ENCODE measurements around the gene ALK. TPM values are rescaled to one million over a fixed set of nuclear protein-coding genes. Genes with fewer than 3 reads are reported as not detected.

ALK gene
- total and polyA plus RNA-seq, 2 donors (not counting 1 experiment from before 2014, with no cell fraction given), result not detected

DNA sequence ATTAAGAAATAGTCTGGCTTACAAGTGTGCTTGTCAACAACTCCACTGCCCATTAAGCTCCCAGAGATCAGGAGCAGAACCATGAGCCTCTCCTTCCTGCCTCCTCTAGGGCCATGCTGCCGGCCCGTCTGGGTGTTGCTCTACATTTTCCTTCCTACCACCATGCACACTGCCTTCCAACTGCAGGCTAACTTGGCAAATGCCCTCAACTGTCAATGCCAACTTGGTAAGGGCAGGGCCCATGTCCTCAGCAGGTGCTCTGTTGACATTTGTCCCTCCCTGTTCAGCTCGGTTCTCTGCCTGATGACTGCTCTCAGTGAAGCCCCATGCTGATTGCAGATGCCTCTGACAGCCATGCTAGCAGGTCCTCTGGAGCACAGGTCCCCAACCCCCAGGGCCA, 345.2 kb downstream of the ALK start:
- H3K9me3 ChIP-seq (ENCODE audit: control extremely low read depth in 1 of 3, control insufficient read depth in 2 of 3, insufficient read depth in 1 of 3, low read length in 2 of 3), result peaks cover 0 to under 1% (median 0%) of the 10 kb centered on the region in 3 donors
- DNase-seq, result no peak
- no peak overlapping the region for H3K4me3 Mint-ChIP-seq
- CTCF ChIA-PET, result no interaction called here
- no peaks in the 10 kb centered on the region for H3K4me1 Mint-ChIP-seq
- H3K4me2 ChIP-seq (replicated peaks; ENCODE audit: low read depth, low read length, poor library complexity, severe bottlenecking), result no peak overlapping the region
- H3K9me3 Mint-ChIP-seq (ENCODE audit: insufficient read depth), result no peaks in the 10 kb centered on the region
- H3K9ac ChIP-seq (ENCODE audit: low read length), result no peak overlapping the region
- H3K27ac ChIP-seq (ENCODE audit: low read length in 2 of 2), result no peak overlapping the region
- H3K79me2 ChIP-seq (ENCODE audit: control insufficient read depth, insufficient read depth, low read length), result no peaks in the 10 kb centered on the region
- H3K27me3 Mint-ChIP-seq, result no peaks in the 10 kb centered on the region
- POLR2A ChIA-PET, result no interaction called here
- H3K36me3 ChIP-seq (replicated peaks in 1 of 2; ENCODE audit: control extremely low read depth in 1 of 2, control insufficient read depth in 1 of 2, extremely low read depth in 1 of 2, insufficient read depth in 2 of 2, low read length in 1 of 2), result no peaks in the 10 kb centered on the region
- H2AFZ ChIP-seq (ENCODE audit: insufficient read depth, low read depth, low read length, poor library complexity, severe bottlenecking), result no peak overlapping the region
- no peak overlapping the region for H3K4me3 ChIP-seq (ENCODE audit: control extremely low read depth in 1 of 5, extremely low read depth in 1 of 5, insufficient read depth in 1 of 5, low read depth in 2 of 5, low read length in 4 of 5)
- 91% methylated on average over 3 of the region's 3 CpGs for WGBS (ENCODE audit: insufficient coverage)
- H3K4me1 ChIP-seq (ENCODE audit: control insufficient read depth in 2 of 2, insufficient read depth in 2 of 2, low read length in 2 of 2), result no peaks in the 10 kb centered on the region
- no peak for ATAC-seq (ENCODE audit: low read depth)
- intact Hi-C loops (cut with micrococcal nuclease), result no loop called here
- no peak overlapping the region for H3K27ac Mint-ChIP-seq
- H4K20me1 ChIP-seq (ENCODE audit: control insufficient read depth, insufficient read depth, low read length, poor library complexity, severe bottlenecking), result no peaks in the 10 kb centered on the region
- H3K27me3 ChIP-seq (replicated peaks in 1 of 4; ENCODE audit: control extremely low read depth in 1 of 4, control insufficient read depth in 3 of 4, insufficient read depth in 4 of 4, low read length in 3 of 4), result no peaks in the 10 kb centered on the region
- TF ChIP-seq EZH2 (IDR thresholded peaks at IDR 0.05; ENCODE audit: borderline replicate concordance, insufficient read depth, low read depth, low read length, poor library complexity, severe bottlenecking), result no peak
- TF ChIP-seq, protein P1, sequence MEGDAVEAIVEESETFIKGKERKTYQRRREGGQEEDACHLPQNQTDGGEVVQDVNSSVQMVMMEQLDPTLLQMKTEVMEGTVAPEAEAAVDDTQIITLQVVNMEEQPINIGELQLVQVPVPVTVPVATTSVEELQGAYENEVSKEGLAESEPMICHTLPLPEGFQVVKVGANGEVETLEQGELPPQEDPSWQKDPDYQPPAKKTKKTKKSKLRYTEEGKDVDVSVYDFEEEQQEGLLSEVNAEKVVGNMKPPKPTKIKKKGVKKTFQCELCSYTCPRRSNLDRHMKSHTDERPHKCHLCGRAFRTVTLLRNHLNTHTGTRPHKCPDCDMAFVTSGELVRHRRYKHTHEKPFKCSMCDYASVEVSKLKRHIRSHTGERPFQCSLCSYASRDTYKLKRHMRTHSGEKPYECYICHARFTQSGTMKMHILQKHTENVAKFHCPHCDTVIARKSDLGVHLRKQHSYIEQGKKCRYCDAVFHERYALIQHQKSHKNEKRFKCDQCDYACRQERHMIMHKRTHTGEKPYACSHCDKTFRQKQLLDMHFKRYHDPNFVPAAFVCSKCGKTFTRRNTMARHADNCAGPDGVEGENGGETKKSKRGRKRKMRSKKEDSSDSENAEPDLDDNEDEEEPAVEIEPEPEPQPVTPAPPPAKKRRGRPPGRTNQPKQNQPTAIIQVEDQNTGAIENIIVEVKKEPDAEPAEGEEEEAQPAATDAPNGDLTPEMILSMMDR (IDR thresholded peaks at IDR 0.05), result no peak

DNA sequence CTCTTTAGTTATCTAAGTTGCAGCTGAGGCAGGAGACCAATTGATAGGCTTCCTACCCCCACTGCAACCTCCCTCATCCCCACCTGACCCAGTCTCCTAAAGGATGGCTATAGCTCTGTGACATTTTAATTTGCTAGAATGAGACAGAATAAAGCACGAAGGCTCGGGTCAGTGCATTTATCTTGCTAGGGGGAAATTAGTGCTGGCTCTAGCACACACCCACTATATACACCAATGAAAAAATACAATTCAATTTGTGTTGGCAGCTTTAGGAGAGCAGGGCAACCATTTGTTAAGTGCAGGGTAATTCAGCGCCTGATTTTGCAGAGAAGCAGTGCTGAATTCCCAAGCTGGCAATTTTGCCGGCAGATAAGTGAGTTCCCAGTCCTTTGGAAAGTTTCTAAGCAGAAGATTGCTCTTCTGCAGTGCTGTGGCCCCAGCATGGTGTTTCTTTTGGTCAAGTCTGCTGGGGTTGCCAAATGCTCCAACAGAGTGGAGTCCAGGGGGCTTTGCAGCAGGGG, 346.0 kb downstream of the ALK start:
- TF ChIP-seq EZH2 (IDR thresholded peaks at IDR 0.05; ENCODE audit: borderline replicate concordance, insufficient read depth, low read depth, low read length, poor library complexity, severe bottlenecking), result no peak
- TF ChIP-seq, protein P1 (IDR thresholded peaks at IDR 0.05), result no peak
- H3K36me3 ChIP-seq (replicated peaks in 1 of 2; ENCODE audit: control extremely low read depth in 1 of 2, control insufficient read depth in 1 of 2, extremely low read depth in 1 of 2, insufficient read depth in 2 of 2, low read length in 1 of 2), result no peaks in the 10 kb centered on the region
- H3K4me1 Mint-ChIP-seq, result no peaks in the 10 kb centered on the region
- H3K9me3 Mint-ChIP-seq (ENCODE audit: insufficient read depth), result no peaks in the 10 kb centered on the region
- H3K9ac ChIP-seq (ENCODE audit: low read length), result no peak overlapping the region
- no peak for ATAC-seq (ENCODE audit: low read depth)
- no peaks in the 10 kb centered on the region for H3K4me1 ChIP-seq (ENCODE audit: control insufficient read depth in 2 of 2, insufficient read depth in 2 of 2, low read length in 2 of 2)
- intact Hi-C loops (cut with micrococcal nuclease), result no loop called here
- WGBS (ENCODE audit: insufficient coverage), result 94% methylated on average over 2 of the region's 4 CpGs
- H3K79me2 ChIP-seq (ENCODE audit: control insufficient read depth, insufficient read depth, low read length), result no peaks in the 10 kb centered on the region
- no peak overlapping the region for H2AFZ ChIP-seq (ENCODE audit: insufficient read depth, low read depth, low read length, poor library complexity, severe bottlenecking)
- no peak overlapping the region for H3K27ac ChIP-seq (ENCODE audit: low read length in 2 of 2)
- DNase-seq, result no peak
- no peaks in the 10 kb centered on the region for H3K27me3 ChIP-seq (replicated peaks in 1 of 4; ENCODE audit: control extremely low read depth in 1 of 4, control insufficient read depth in 3 of 4, insufficient read depth in 4 of 4, low read length in 3 of 4)
- no peaks in the 10 kb centered on the region for H4K20me1 ChIP-seq (ENCODE audit: control insufficient read depth, insufficient read depth, low read length, poor library complexity, severe bottlenecking)
- no peaks in the 10 kb centered on the region for H3K27me3 Mint-ChIP-seq
- H3K9me3 ChIP-seq (ENCODE audit: control extremely low read depth in 1 of 3, control insufficient read depth in 2 of 3, insufficient read depth in 1 of 3, low read length in 2 of 3), result no peaks in the 10 kb centered on the region
- H3K27ac Mint-ChIP-seq, result no peak overlapping the region
- ChIA-PET POLR2A (no interaction called here), CTCF (no interaction called here)
- H3K4me2 ChIP-seq (replicated peaks; ENCODE audit: low read depth, low read length, poor library complexity, severe bottlenecking), result no peak overlapping the region
- no peak overlapping the region for H3K4me3 ChIP-seq (ENCODE audit: control extremely low read depth in 1 of 5, extremely low read depth in 1 of 5, insufficient read depth in 1 of 5, low read depth in 2 of 5, low read length in 4 of 5)
- no peak overlapping the region for H3K4me3 Mint-ChIP-seq
